ENCODE measurements around the gene BCL7C.

DNA sequence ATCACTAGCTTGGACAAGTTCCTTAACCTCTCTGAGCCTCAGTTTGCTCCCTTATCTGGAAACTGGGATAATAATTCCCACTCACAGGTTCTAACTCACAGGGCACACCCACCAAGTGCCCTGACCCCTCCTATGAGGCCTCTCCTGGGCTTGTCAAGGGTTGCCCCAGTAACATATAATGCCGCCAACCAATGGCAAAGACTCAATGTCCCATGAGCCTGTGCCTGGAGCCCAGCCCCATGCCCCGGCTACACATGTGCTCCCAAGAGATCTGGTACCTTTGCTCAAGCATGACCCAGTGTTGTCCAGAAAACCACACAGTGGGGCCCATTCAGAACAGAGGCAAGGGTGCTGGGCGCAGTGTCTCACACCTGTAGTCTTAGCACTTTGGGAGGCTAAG, 21.0 kb upstream of the BCL7C start:
- TF ChIP-seq MEF2A (IDR thresholded peaks at IDR 0.05; ENCODE audit: insufficient read depth, low read depth, low read length), result no peak
- TF ChIP-seq, protein P1, sequence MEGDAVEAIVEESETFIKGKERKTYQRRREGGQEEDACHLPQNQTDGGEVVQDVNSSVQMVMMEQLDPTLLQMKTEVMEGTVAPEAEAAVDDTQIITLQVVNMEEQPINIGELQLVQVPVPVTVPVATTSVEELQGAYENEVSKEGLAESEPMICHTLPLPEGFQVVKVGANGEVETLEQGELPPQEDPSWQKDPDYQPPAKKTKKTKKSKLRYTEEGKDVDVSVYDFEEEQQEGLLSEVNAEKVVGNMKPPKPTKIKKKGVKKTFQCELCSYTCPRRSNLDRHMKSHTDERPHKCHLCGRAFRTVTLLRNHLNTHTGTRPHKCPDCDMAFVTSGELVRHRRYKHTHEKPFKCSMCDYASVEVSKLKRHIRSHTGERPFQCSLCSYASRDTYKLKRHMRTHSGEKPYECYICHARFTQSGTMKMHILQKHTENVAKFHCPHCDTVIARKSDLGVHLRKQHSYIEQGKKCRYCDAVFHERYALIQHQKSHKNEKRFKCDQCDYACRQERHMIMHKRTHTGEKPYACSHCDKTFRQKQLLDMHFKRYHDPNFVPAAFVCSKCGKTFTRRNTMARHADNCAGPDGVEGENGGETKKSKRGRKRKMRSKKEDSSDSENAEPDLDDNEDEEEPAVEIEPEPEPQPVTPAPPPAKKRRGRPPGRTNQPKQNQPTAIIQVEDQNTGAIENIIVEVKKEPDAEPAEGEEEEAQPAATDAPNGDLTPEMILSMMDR (IDR thresholded peaks at IDR 0.05 in 2 of 3, conservative IDR thresholded peaks at IDR 0.05 in 1 of 3; ENCODE audit: control insufficient read depth in 2 of 3, extremely low read depth in 1 of 3, insufficient read depth in 1 of 3, low read depth in 3 of 3, low read length in 3 of 3), result no peak
- TF ChIP-seq, protein P2, sequence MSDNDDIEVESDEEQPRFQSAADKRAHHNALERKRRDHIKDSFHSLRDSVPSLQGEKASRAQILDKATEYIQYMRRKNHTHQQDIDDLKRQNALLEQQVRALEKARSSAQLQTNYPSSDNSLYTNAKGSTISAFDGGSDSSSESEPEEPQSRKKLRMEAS (IDR thresholded peaks at IDR 0.05; ENCODE audit: low read depth, low read length), result no peak
- TF ChIP-seq YY1 (IDR thresholded peaks at IDR 0.05; ENCODE audit: low read depth, low read length), result no peak
- no peak for TF ChIP-seq SMC3 (IDR thresholded peaks at IDR 0.05; ENCODE audit: borderline replicate concordance, low read length)
- TF ChIP-seq HDAC6 (IDR thresholded peaks at IDR 0.05; ENCODE audit: unreplicated experiment), result no peak
- TF ChIP-seq, protein P3, sequence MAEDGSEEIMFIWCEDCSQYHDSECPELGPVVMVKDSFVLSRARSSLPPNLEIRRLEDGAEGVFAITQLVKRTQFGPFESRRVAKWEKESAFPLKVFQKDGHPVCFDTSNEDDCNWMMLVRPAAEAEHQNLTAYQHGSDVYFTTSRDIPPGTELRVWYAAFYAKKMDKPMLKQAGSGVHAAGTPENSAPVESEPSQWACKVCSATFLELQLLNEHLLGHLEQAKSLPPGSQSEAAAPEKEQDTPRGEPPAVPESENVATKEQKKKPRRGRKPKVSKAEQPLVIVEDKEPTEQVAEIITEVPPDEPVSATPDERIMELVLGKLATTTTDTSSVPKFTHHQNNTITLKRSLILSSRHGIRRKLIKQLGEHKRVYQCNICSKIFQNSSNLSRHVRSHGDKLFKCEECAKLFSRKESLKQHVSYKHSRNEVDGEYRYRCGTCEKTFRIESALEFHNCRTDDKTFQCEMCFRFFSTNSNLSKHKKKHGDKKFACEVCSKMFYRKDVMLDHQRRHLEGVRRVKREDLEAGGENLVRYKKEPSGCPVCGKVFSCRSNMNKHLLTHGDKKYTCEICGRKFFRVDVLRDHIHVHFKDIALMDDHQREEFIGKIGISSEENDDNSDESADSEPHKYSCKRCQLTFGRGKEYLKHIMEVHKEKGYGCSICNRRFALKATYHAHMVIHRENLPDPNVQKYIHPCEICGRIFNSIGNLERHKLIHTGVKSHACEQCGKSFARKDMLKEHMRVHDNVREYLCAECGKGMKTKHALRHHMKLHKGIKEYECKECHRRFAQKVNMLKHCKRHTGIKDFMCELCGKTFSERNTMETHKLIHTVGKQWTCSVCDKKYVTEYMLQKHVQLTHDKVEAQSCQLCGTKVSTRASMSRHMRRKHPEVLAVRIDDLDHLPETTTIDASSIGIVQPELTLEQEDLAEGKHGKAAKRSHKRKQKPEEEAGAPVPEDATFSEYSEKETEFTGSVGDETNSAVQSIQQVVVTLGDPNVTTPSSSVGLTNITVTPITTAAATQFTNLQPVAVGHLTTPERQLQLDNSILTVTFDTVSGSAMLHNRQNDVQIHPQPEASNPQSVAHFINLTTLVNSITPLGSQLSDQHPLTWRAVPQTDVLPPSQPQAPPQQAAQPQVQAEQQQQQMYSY (CRISPR knock-in tag; IDR thresholded peaks at IDR 0.05), result no peak
- no peak for TF ChIP-seq NFIC (IDR thresholded peaks at IDR 0.05; ENCODE audit: low read depth, low read length)

Measured in GM12878 (cell line).